Upper lobe of left lung (tissue), 4 donors: Measurements from ENCODE around the gene NAALADL1.

Experiments
- EP300 ChIP-seq, 4 donors: sonication (generic); formaldehyde crosslinking; IDR thresholded peaks; one replicate each; pipeline ENCODE4 v1.5.1; 2017; ENCODE audit warnings: antibody characterized with exemption in 4 of 4, control low read depth in 2 of 4
- POLR2A ChIP-seq, 4 donors: fragments of 450-650 bp; IDR thresholded peaks; one replicate each; pipeline ENCODE4 v1.5.1; 2016 to 2017; ENCODE audit warnings: antibody characterized with exemption in 4 of 4, mild to moderate bottlenecking in 2 of 4
- POLR2AphosphoS5 ChIP-seq, 2 donors: sonication (generic); formaldehyde crosslinking; IDR thresholded peaks; one replicate each; pipeline ENCODE4 v1.5.1; 2017; ENCODE audit warnings: antibody characterized with exemption in 2 of 2
- TF ChIP-seq, protein P1 (sequence below), 6 experiments: fragments of 450-650 bp in 4 of 6; fragments of 200-600 bp in 2 of 6; sonication (generic) in 2 of 6; IDR thresholded peaks; one replicate each; pipeline ENCODE4 v1.5.1; 2016 to 2019; ENCODE audit warnings: antibody characterized with exemption in 6 of 6

DNA sequence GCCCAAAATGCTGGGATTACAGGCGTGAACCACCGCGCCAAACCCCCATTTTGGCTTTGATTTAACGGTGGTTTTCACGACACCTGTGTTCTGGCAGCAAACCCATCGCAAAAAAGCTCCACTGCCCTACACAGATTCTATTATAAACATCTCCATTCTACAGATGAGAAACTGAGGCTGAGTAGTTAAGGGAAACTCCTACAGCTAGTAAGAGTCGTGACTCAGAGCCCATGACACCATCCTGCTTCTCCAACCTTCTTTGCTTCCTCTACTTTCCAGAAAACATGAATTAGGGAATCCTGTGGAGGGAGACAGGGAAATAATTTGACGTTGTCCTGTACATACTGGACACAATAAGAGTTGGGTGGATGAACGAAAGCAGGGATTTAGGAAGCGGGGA, 31.5 kb downstream of the NAALADL1 start:
- TF ChIP-seq, protein P1, sequence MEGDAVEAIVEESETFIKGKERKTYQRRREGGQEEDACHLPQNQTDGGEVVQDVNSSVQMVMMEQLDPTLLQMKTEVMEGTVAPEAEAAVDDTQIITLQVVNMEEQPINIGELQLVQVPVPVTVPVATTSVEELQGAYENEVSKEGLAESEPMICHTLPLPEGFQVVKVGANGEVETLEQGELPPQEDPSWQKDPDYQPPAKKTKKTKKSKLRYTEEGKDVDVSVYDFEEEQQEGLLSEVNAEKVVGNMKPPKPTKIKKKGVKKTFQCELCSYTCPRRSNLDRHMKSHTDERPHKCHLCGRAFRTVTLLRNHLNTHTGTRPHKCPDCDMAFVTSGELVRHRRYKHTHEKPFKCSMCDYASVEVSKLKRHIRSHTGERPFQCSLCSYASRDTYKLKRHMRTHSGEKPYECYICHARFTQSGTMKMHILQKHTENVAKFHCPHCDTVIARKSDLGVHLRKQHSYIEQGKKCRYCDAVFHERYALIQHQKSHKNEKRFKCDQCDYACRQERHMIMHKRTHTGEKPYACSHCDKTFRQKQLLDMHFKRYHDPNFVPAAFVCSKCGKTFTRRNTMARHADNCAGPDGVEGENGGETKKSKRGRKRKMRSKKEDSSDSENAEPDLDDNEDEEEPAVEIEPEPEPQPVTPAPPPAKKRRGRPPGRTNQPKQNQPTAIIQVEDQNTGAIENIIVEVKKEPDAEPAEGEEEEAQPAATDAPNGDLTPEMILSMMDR (IDR thresholded peaks at IDR 0.05), result no peak
- no peak for TF ChIP-seq POLR2AphosphoS5 (IDR thresholded peaks at IDR 0.05)
- no peak for TF ChIP-seq POLR2A (IDR thresholded peaks at IDR 0.05)
- no peak for TF ChIP-seq EP300 (IDR thresholded peaks at IDR 0.05)
